ENCODE results near the gene SPTB.

The SPTB gene

GRCh38 chr14:64717870-64718269 lies 161.8 kb downstream of the SPTB start:
- no peak for ATAC-seq (ENCODE audit: insufficient read depth, low read depth)
- Histone ChIP-seq H3K79me2 (ENCODE audit: insufficient read depth, low read length) (no peaks in the 10 kb centered on the region), H3K27ac (ENCODE audit: low read length) (no peak overlapping the region), H3K9ac (ENCODE audit: low read depth, low read length) (no peak overlapping the region), H3K27me3 (ENCODE audit: insufficient read depth, low read length, poor library complexity) (peaks cover 3% of the 10 kb centered on the region), H3K4me2 (ENCODE audit: insufficient read depth, low read length) (no peak overlapping the region), H4K20me1 (ENCODE audit: insufficient read depth, low read length) (no peaks in the 10 kb centered on the region), H3K9me3 (ENCODE audit: insufficient read depth, low read length, severe bottlenecking) (peaks cover 18% of the 10 kb centered on the region), H3K36me3 (ENCODE audit: insufficient read depth, low read length) (no peaks in the 10 kb centered on the region), H3K4me1 (ENCODE audit: insufficient read depth, low read length) (no peaks in the 10 kb centered on the region), H3K4me3 (ENCODE audit: low read depth in 1 of 2, low read length in 2 of 2) (no peak overlapping the region), H2AFZ (ENCODE audit: low read depth, low read length) (no peak overlapping the region)
- DNase-seq = no peak
- no peak for TF ChIP-seq EZH2 (IDR thresholded peaks at IDR 0.05; ENCODE audit: borderline replicate concordance, low read depth, low read length, severe bottlenecking)
- no peak for TF ChIP-seq CTCF (IDR thresholded peaks at IDR 0.05; ENCODE audit: borderline replicate concordance, extremely low read depth, low read length, poor library complexity, severe bottlenecking)

GRCh38 chr14:64715628-64716412 lies 163.9 kb downstream of the SPTB start:
- Histone ChIP-seq H3K4me1 (ENCODE audit: insufficient read depth, low read length) (no peaks in the 10 kb centered on the region), H3K36me3 (ENCODE audit: insufficient read depth, low read length) (no peaks in the 10 kb centered on the region), H3K27ac (ENCODE audit: low read length) (no peak overlapping the region), H2AFZ (ENCODE audit: low read depth, low read length) (no peak overlapping the region), H3K9ac (ENCODE audit: low read depth, low read length) (no peak overlapping the region), H3K79me2 (ENCODE audit: insufficient read depth, low read length) (no peaks in the 10 kb centered on the region), H3K27me3 (ENCODE audit: insufficient read depth, low read length, poor library complexity) (no peaks in the 10 kb centered on the region), H3K4me3 (ENCODE audit: low read depth in 1 of 2, low read length in 2 of 2) (no peak overlapping the region), H4K20me1 (ENCODE audit: insufficient read depth, low read length) (no peaks in the 10 kb centered on the region), H3K9me3 (ENCODE audit: insufficient read depth, low read length, severe bottlenecking) (peaks cover 18% of the 10 kb centered on the region), H3K4me2 (ENCODE audit: insufficient read depth, low read length) (no peak overlapping the region)
- TF ChIP-seq CTCF (IDR thresholded peaks at IDR 0.05; ENCODE audit: borderline replicate concordance, extremely low read depth, low read length, poor library complexity, severe bottlenecking) (no peak), EZH2 (IDR thresholded peaks at IDR 0.05; ENCODE audit: borderline replicate concordance, low read depth, low read length, severe bottlenecking) (no peak)
- ATAC-seq (ENCODE audit: insufficient read depth, low read depth) = no peak
- no peak for DNase-seq

- Histone ChIP-seq H3K36me3 (ENCODE audit: insufficient read depth, low read length) (no peaks in the 10 kb centered on the region), H2AFZ (ENCODE audit: low read depth, low read length) (no peak overlapping the region), H3K4me2 (ENCODE audit: insufficient read depth, low read length) (no peak overlapping the region), H3K9ac (ENCODE audit: low read depth, low read length) (no peak overlapping the region), H3K27ac (ENCODE audit: low read length) (no peak overlapping the region), H4K20me1 (ENCODE audit: insufficient read depth, low read length) (no peaks in the 10 kb centered on the region), H3K4me1 (ENCODE audit: insufficient read depth, low read length) (no peaks in the 10 kb centered on the region), H3K4me3 (ENCODE audit: low read depth in 1 of 2, low read length in 2 of 2) (no peak overlapping the region), H3K27me3 (ENCODE audit: insufficient read depth, low read length, poor library complexity) (no peaks in the 10 kb centered on the region), H3K9me3 (ENCODE audit: insufficient read depth, low read length, severe bottlenecking) (peaks cover 18% of the 10 kb centered on the region), H3K79me2 (ENCODE audit: insufficient read depth, low read length) (no peaks in the 10 kb centered on the region)
- DNase-seq (no peak), ATAC-seq (ENCODE audit: insufficient read depth, low read depth) (no peak)
- TF ChIP-seq CTCF (IDR thresholded peaks at IDR 0.05; ENCODE audit: borderline replicate concordance, extremely low read depth, low read length, poor library complexity, severe bottlenecking) = no peak
- no peak for TF ChIP-seq EZH2 (IDR thresholded peaks at IDR 0.05; ENCODE audit: borderline replicate concordance, low read depth, low read length, severe bottlenecking)
Observed at GRCh38 chr14:64715146-64715627, 164.5 kb downstream of the SPTB start.

Measured in DND-41 (cell line).